Nephron progenitor cell (in vitro differentiated cells): ENCODE data around the gene SRGAP3.

Experiments
- DNase-seq: peaks from one replicate; pipeline ENCODE4 v3.0.0; 2021
- H3K27ac Mint-ChIP-seq: 2 replicates; pipeline ENCODE4 v1.8.0; 2021; ENCODE audit warnings: mild to moderate bottlenecking, moderate library complexity, mixed read lengths
- H3K27me3 Mint-ChIP-seq: 2 replicates; pipeline ENCODE4 v1.8.0; 2021; ENCODE audit warnings: mild to moderate bottlenecking, low read depth, mixed read lengths; ENCODE audit not compliant: poor library complexity
- H3K36me3 Mint-ChIP-seq: 2 replicates; pipeline ENCODE4 v1.8.0; 2021; ENCODE audit warnings: low read depth, mixed read lengths
- H3K4me1 Mint-ChIP-seq: 2 replicates; pipeline ENCODE4 v1.8.0; 2021; ENCODE audit warnings: mixed read lengths
- H3K4me3 Mint-ChIP-seq: 2 replicates; pipeline ENCODE4 v1.8.0; 2021; ENCODE audit warnings: mild to moderate bottlenecking, moderate library complexity, mixed read lengths
- H3K9me3 Mint-ChIP-seq: 2 replicates; pipeline ENCODE4 v1.8.0; 2021; ENCODE audit warnings: mild to moderate bottlenecking, moderate library complexity, mixed read lengths
- CTCF ChIP-seq: fragments of 200-600 bp; sonication (generic); IDR thresholded peaks from 2 replicates; pipeline ENCODE4 v1.5.0; 2021; ENCODE audit warnings: antibody characterized with exemption

The SRGAP3 gene

DNA sequence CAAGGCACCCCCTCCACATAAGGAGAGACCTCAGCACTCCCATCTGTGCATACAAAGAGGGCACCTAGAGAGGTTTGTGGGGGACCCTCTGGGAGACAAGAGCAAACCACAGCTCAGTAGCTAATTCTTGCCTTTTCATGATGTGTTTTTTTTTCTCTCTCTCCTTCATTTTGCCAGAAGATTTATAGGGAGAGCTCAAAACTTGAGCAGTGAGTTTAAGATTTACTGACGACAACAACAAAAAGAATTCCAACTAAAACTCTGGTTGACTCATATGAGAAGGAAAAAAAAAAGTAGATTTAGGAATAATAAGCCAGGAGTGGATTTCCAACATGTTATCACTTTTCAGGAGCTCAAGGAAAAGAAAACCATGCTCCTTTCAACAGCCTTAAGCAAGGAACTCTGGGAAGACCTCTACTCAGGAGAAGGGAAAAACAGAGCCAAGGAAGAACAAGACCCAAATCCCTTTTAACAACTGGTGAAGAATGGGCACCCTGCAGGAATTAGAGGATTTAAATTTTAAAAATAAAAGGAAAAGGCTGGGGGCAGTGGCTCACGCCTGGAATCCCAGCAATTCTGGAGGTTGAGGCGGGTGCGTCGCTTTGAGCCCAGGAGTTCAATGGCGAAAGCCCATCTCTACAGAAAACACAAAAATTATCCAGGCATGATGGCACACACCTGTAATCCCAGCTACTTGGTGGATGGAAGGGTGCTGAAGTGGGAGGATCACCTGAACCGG lies 228.0 kb downstream of the SRGAP3 start:
- TF ChIP-seq CTCF = no peak
- H3K4me1 Mint-ChIP-seq = peaks cover 6% of the 10 kb centered on the region
- peaks cover 74% of the 10 kb centered on the region for H3K36me3 Mint-ChIP-seq
- no peaks in the 10 kb centered on the region for H3K9me3 Mint-ChIP-seq
- no peak for DNase-seq
- no peak overlapping the region for H3K27ac Mint-ChIP-seq
- H3K27me3 Mint-ChIP-seq = peaks cover 12% of the 10 kb centered on the region
- H3K4me3 Mint-ChIP-seq = no peak overlapping the region

- peaks cover 12% of the 10 kb centered on the region for H3K27me3 Mint-ChIP-seq
- H3K4me1 Mint-ChIP-seq = peaks cover 6% of the 10 kb centered on the region
- TF ChIP-seq CTCF = no peak
- no peaks in the 10 kb centered on the region for H3K9me3 Mint-ChIP-seq
- H3K4me3 Mint-ChIP-seq = no peak overlapping the region
- H3K36me3 Mint-ChIP-seq = peaks cover 76% of the 10 kb centered on the region
- H3K27ac Mint-ChIP-seq = no peak overlapping the region
- no peak for DNase-seq
Observed at GRCh38 chr3:9020426-9020825, 229.0 kb downstream of the SRGAP3 start.

GRCh38 chr3:9019259-9019961 lies 230.0 kb downstream of the SRGAP3 start:
- H3K4me1 Mint-ChIP-seq = peaks cover 11% of the 10 kb centered on the region

GRCh38 chr3:9015250-9015649 lies 234.2 kb downstream of the SRGAP3 start:
- peaks cover 74% of the 10 kb centered on the region for H3K36me3 Mint-ChIP-seq
- H3K27me3 Mint-ChIP-seq = peaks cover 8% of the 10 kb centered on the region
- H3K4me3 Mint-ChIP-seq = no peak overlapping the region
- TF ChIP-seq CTCF = no peak
- peaks cover 5% of the 10 kb centered on the region for H3K4me1 Mint-ChIP-seq
- no peak for DNase-seq
- H3K27ac Mint-ChIP-seq = no peak overlapping the region
- H3K9me3 Mint-ChIP-seq = no peaks in the 10 kb centered on the region

More at GRCh38 chr3:9019259-9019961, 230.0 kb downstream of the SRGAP3 start:
- Mint-ChIP-seq H3K36me3 (peaks cover 72% of the 10 kb centered on the region), H3K27me3 (peaks cover 8% of the 10 kb centered on the region), H3K4me3 (no peak overlapping the region), H3K9me3 (no peaks in the 10 kb centered on the region), H3K27ac (no peak overlapping the region)
- no peak for DNase-seq
- no peak for TF ChIP-seq CTCF

GRCh38 chr3:9013782-9014563 lies 235.5 kb downstream of the SRGAP3 start:
- Mint-ChIP-seq H3K9me3 (no peaks in the 10 kb centered on the region), H3K27ac (no peak overlapping the region), H3K4me1 (peaks cover 5% of the 10 kb centered on the region), H3K4me3 (no peak overlapping the region), H3K27me3 (peaks cover 11% of the 10 kb centered on the region), H3K36me3 (peaks cover 83% of the 10 kb centered on the region)
- DNase-seq = no peak
- no peak for TF ChIP-seq CTCF
